Loucy (cell line): ENCODE data around the gene MLYCD.

Experiments
- EZH2phosphoT487 ChIP-seq: fragments of 200-600 bp; IDR thresholded peaks from 2 replicates; pipeline ENCODE4 v1.6.1; 2018; ENCODE audit warnings: antibody characterized with exemption, mild to moderate bottlenecking, moderate library complexity, borderline replicate concordance
- TF ChIP-seq, protein P1 (sequence below): fragments of 200-600 bp; sonication (generic); conservative IDR thresholded peaks from 2 replicates; pipeline ENCODE4 v1.5.1; 2014; ENCODE audit warnings: mild to moderate bottlenecking, antibody characterized with exemption, low read length

DNA sequence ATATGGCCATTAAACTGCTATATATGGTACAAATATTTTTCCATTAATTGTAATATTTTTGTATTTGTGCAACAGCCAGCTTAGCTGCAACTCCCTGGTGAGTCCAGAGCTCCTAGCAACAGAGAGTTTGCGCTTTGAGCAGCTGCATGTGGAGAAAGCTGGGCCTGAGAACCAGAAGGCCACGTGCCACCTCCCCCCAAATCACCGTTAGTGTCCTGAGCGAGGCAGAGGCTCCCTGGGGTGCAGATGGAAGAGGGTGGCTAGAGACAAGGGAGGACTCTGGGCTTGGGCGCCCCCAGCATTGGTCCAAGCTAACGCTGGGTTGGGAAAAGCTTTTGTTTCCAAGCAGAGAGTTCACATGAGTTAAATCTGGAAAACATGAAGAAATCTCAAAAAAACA lies 49.5 kb upstream of the MLYCD start:
- TF ChIP-seq EZH2phosphoT487 = no peak
- TF ChIP-seq, protein P1, sequence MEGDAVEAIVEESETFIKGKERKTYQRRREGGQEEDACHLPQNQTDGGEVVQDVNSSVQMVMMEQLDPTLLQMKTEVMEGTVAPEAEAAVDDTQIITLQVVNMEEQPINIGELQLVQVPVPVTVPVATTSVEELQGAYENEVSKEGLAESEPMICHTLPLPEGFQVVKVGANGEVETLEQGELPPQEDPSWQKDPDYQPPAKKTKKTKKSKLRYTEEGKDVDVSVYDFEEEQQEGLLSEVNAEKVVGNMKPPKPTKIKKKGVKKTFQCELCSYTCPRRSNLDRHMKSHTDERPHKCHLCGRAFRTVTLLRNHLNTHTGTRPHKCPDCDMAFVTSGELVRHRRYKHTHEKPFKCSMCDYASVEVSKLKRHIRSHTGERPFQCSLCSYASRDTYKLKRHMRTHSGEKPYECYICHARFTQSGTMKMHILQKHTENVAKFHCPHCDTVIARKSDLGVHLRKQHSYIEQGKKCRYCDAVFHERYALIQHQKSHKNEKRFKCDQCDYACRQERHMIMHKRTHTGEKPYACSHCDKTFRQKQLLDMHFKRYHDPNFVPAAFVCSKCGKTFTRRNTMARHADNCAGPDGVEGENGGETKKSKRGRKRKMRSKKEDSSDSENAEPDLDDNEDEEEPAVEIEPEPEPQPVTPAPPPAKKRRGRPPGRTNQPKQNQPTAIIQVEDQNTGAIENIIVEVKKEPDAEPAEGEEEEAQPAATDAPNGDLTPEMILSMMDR = no peak
